Fibroblast of lung (primary cell): ENCODE data around the gene KCNIP4.
"Not testable (repeated sequence)": the region's sequence is repeated elsewhere in the genome, so short reads cannot be mapped to it uniquely, and the experiment has no call there.

Source experiments
- CTCF ChIP-seq, 2 donors: IDR thresholded peaks in 1 of 2; conservative IDR thresholded peaks in 1 of 2; 1 replicate in 1 of 2; 2 replicates in 1 of 2; pipeline ENCODE4 v1.5.1; 2011 to 2012; ENCODE audit warnings: low read length in 2 of 2, control low read depth in 1 of 2, inconsistent platforms in 1 of 2, low read depth in 1 of 2, mild to moderate bottlenecking in 1 of 2
- EZH2 ChIP-seq: IDR thresholded peaks from 2 replicates; pipeline ENCODE4 v1.5.1; 2012; ENCODE audit warnings: low read length, control low read depth, mild to moderate bottlenecking; ENCODE audit errors: missing control alignments

DNA sequence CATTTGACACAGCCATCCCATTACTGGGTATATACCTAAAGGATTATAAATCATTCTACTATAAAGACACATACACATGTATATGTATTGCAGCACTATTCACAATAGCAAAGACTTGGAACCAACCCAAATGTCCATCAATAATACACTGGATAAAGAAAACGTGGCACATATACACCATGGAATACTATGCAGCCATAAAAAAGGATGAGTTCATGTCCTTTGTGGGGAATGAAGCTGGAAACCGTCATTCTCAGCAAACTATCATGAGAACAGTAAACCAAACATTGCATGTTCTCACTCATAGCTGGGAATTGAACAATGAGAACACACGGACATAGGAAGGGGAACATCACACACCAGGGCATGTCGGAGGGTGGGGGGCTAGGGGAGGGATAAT is 1202.6 kb downstream of the KCNIP4 start:
- not testable (repeated sequence) for TF ChIP-seq CTCF (conservative IDR thresholded peaks at IDR 0.05 in 1 of 2, IDR thresholded peaks at IDR 0.05 in 1 of 2; ENCODE audit: low read depth in 1 of 2, low read length in 2 of 2); EZH2
